H1 (cell line): ENCODE measurements around the gene ZCCHC17. TPM values are rescaled to one million over a fixed set of nuclear protein-coding genes. Genes with fewer than 3 reads are reported as not detected.

Source experiments
- CTCF ChIA-PET: fragments of 300-600 bp; sonication (Branson Sonifier 250); formaldehyde crosslinking; loops from one replicate; lab custom pipeline; 2021; ENCODE audit not compliant: partially characterized antibody; lab: Charles Lee
- POLR2A ChIA-PET: fragments of 300-600 bp; sonication (Branson Sonifier 250); formaldehyde crosslinking; loops from one replicate; lab custom pipeline; 2021; ENCODE audit warnings: inconsistent platforms; ENCODE audit not compliant: partially characterized antibody; lab: Charles Lee
- DNase-seq, 2 experiments: peaks; one replicate each; pipeline versions ENCODE4 v3.0.0 to v3.0.0-alpha.2; 2010 to 2022; ENCODE audit warnings: low spot score in 2 of 2, low read depth in 1 of 2, mixed read lengths in 1 of 2
- FAIRE-seq: peaks from 2 replicates; lab custom pipeline; 2011; peaks lifted over from hg19 to GRCh38; lab: Jason Lieb, UNC
- H2AFZ ChIP-seq: 2 replicates; pipeline ENCODE4 v1.8.1; 2012; ENCODE audit warnings: low read length, inconsistent platforms
- H2AK5ac ChIP-seq: 2 replicates; pipeline ENCODE4 v1.6.1; 2013; ENCODE audit warnings: low read depth, low read length
- H2BK120ac ChIP-seq: replicated peaks from 2 replicates; pipeline ENCODE3; 2013; ENCODE audit warnings: low read depth, low read length, inconsistent platforms
- H2BK12ac ChIP-seq: 2 replicates; pipeline ENCODE4 v1.6.1; 2013; ENCODE audit warnings: low read depth, low read length
- H2BK15ac ChIP-seq: 2 replicates; pipeline ENCODE4 v1.6.1; 2013; ENCODE audit warnings: low read length
- H2BK20ac ChIP-seq: 2 replicates; pipeline ENCODE4 v1.6.1; 2013; ENCODE audit warnings: low read length
- H2BK5ac ChIP-seq: 2 replicates; pipeline ENCODE4 v1.6.1; 2013; ENCODE audit warnings: low read depth, low read length
- H3K14ac ChIP-seq: 2 replicates; pipeline ENCODE4 v1.6.1; 2013; ENCODE audit warnings: inconsistent platforms; ENCODE audit not compliant: insufficient read length
- H3K18ac ChIP-seq: 2 replicates; pipeline ENCODE4 v1.6.1; 2013; ENCODE audit warnings: low read length; ENCODE audit errors: extremely low read depth
- H3K23ac ChIP-seq: 2 replicates; pipeline ENCODE4 v1.6.1; 2013; ENCODE audit warnings: inconsistent platforms; ENCODE audit not compliant: insufficient read length
- H3K23me2 ChIP-seq: 2 replicates; pipeline ENCODE4 v1.6.1; 2013; ENCODE audit warnings: low read depth, low read length
- H3K27ac ChIP-seq: 2 replicates; pipeline ENCODE4 v1.6.1; 2011; ENCODE audit warnings: low read depth, low read length, inconsistent platforms
- H3K27me3 ChIP-seq, 4 experiments: replicated peaks in 1 of 4; 1 replicate in 1 of 4; 2 replicates in 3 of 4; pipeline versions ENCODE4 v1.6.1 to v1.8.1; 2011 to 2013; ENCODE audit warnings: low read length in 3 of 4, mild to moderate bottlenecking in 3 of 4, inconsistent platforms in 2 of 4, mixed read lengths in 2 of 4, moderate library complexity in 1 of 4; ENCODE audit not compliant: control insufficient read depth in 3 of 4, insufficient read depth in 3 of 4; ENCODE audit errors: extremely low read depth in 1 of 4
- H3K36me3 ChIP-seq, 4 experiments: 2 replicates each; pipeline versions ENCODE4 v1.6.1 to v1.8.1; 2011 to 2013; ENCODE audit warnings: mild to moderate bottlenecking in 4 of 4, low read length in 3 of 4, moderate library complexity in 2 of 4, control low read depth in 1 of 4, inconsistent platforms in 1 of 4; ENCODE audit not compliant: insufficient read depth in 4 of 4, control insufficient read depth in 2 of 4
- H3K4ac ChIP-seq: replicated peaks from 2 replicates; pipeline ENCODE3; 2013; ENCODE audit warnings: low read length, low read depth, mixed read lengths, inconsistent platforms; ENCODE audit not compliant: insufficient read length
- H3K4me1 ChIP-seq, 4 experiments: replicated peaks in 1 of 4; 1 replicate in 1 of 4; 2 replicates in 3 of 4; pipeline versions ENCODE4 v1.6.1 to v1.8.1; 2011 to 2013; ENCODE audit warnings: low read length in 3 of 4, inconsistent platforms in 2 of 4, mixed read lengths in 1 of 4; ENCODE audit not compliant: insufficient read depth in 4 of 4, control insufficient read depth in 3 of 4
- H3K4me2 ChIP-seq, 2 experiments: 2 replicates each; pipeline versions ENCODE4 v1.6.1 to v1.8.1; 2011 to 2013; ENCODE audit warnings: low read depth in 2 of 2, low read length in 2 of 2, control low read depth in 1 of 2, inconsistent platforms in 1 of 2, mild to moderate bottlenecking in 1 of 2; ENCODE audit not compliant: insufficient read depth in 1 of 2
- H3K4me3 ChIP-seq, 4 experiments: fragments of 200-600, 300-600 bp in 1 of 4; sonication (generic), shearing (Covaris generic), sonication (Bioruptor Twin) in 1 of 4; 2 replicates each; pipeline versions ENCODE4 v1.5.1 to v1.8.1; 2011 to 2016; ENCODE audit warnings: low read length in 4 of 4, low read depth in 3 of 4, control low read depth in 2 of 4, inconsistent platforms in 2 of 4, mild to moderate bottlenecking in 2 of 4, mixed read lengths in 1 of 4, moderate library complexity in 1 of 4; ENCODE audit not compliant: insufficient read depth in 2 of 4; ENCODE audit errors: extremely low read depth in 1 of 4
- H3K56ac ChIP-seq: replicated peaks from 2 replicates; pipeline ENCODE3; 2013; ENCODE audit warnings: low read depth, mild to moderate bottlenecking, mixed read lengths, low read length, inconsistent platforms; ENCODE audit not compliant: insufficient read length
- H3K79me1 ChIP-seq: 2 replicates; pipeline ENCODE4 v1.6.1; 2013; ENCODE audit warnings: low read depth, low read length, control low read depth
- H3K79me2 ChIP-seq, 2 experiments: 2 replicates each; pipeline versions ENCODE4 v1.6.1 to v1.8.1; 2012 to 2013; ENCODE audit warnings: low read length in 2 of 2, mild to moderate bottlenecking in 2 of 2, inconsistent platforms in 1 of 2; ENCODE audit not compliant: insufficient read depth in 2 of 2, control insufficient read depth in 1 of 2
- H3K9ac ChIP-seq, 4 experiments: replicated peaks in 1 of 4; 1 replicate in 1 of 4; 2 replicates in 3 of 4; pipeline versions ENCODE4 v1.6.1 to v1.8.1; 2011 to 2013; ENCODE audit warnings: low read depth in 3 of 4, low read length in 3 of 4, control low read depth in 2 of 4, mild to moderate bottlenecking in 2 of 4, moderate library complexity in 2 of 4, inconsistent platforms in 1 of 4; ENCODE audit errors: extremely low read depth in 1 of 4
- H3K9me3 ChIP-seq, 2 experiments: 2 replicates each; pipeline versions ENCODE4 v1.6.1 to v1.8.1; 2012 to 2013; ENCODE audit warnings: mild to moderate bottlenecking in 2 of 2, moderate library complexity in 2 of 2, control low read depth in 1 of 2, inconsistent platforms in 1 of 2, low read depth in 1 of 2, low read length in 1 of 2, mixed read lengths in 1 of 2; ENCODE audit not compliant: insufficient read depth in 2 of 2
- H4K20me1 ChIP-seq, 2 experiments: replicated peaks in 1 of 2; 2 replicates each; pipeline versions ENCODE3 to v1.8.1; 2011 to 2013; ENCODE audit warnings: inconsistent platforms in 2 of 2, low read length in 2 of 2, mild to moderate bottlenecking in 1 of 2; ENCODE audit not compliant: insufficient read depth in 2 of 2, control insufficient read depth in 1 of 2
- H4K5ac ChIP-seq: 2 replicates; pipeline ENCODE4 v1.6.1; 2013; ENCODE audit warnings: low read length, low read depth, mixed read lengths, inconsistent platforms; ENCODE audit not compliant: insufficient read length
- H4K8ac ChIP-seq: 2 replicates; pipeline ENCODE4 v1.8.0; 2013; ENCODE audit warnings: mild to moderate bottlenecking, moderate library complexity, low read length, inconsistent platforms; ENCODE audit not compliant: insufficient read depth; ENCODE audit errors: extremely low read depth
- H4K91ac ChIP-seq: replicated peaks from 2 replicates; pipeline ENCODE3; 2013; ENCODE audit warnings: low read length, mixed read lengths, inconsistent platforms; ENCODE audit not compliant: insufficient read length
- ATF2 ChIP-seq: IDR thresholded peaks from 2 replicates; pipeline ENCODE4 v1.6.1; 2012; ENCODE audit warnings: low read length, inconsistent platforms
- CBX8 ChIP-seq: fragments of 300-800, 300-1000 bp; sonication (generic); IDR thresholded peaks from 2 replicates; pipeline ENCODE4 v1.7.1; 2016; ENCODE audit warnings: low read depth, low read length, borderline replicate concordance
- CEBPB ChIP-seq: IDR thresholded peaks from 2 replicates; pipeline ENCODE4 v1.6.1; 2012; ENCODE audit warnings: low read depth, low read length
- EGR1 ChIP-seq: IDR thresholded peaks from 2 replicates; pipeline ENCODE4 v1.6.1; 2011; ENCODE audit warnings: low read depth, low read length, borderline replicate concordance
- EP300 ChIP-seq, 2 experiments: IDR thresholded peaks; 1 replicate in 1 of 2; 2 replicates in 1 of 2; pipeline ENCODE4 v1.6.1; 2011 to 2012; ENCODE audit warnings: low read depth in 2 of 2, low read length in 2 of 2, mild to moderate bottlenecking in 2 of 2, borderline replicate concordance in 1 of 2, inconsistent platforms in 1 of 2, moderate library complexity in 1 of 2
- EZH2 ChIP-seq: fragments of 200-600 bp; sonication (generic); IDR thresholded peaks from 2 replicates; pipeline ENCODE4 v1.7.1; 2012; ENCODE audit warnings: low read depth, mild to moderate bottlenecking, moderate library complexity, low read length, inconsistent platforms; ENCODE audit not compliant: severe bottlenecking
- GABPA ChIP-seq: IDR thresholded peaks from 2 replicates; pipeline ENCODE4 v1.6.1; 2011; ENCODE audit warnings: mild to moderate bottlenecking, low read length, moderate library complexity, borderline replicate concordance; ENCODE audit not compliant: insufficient read depth
- JUN ChIP-seq: IDR thresholded peaks from 2 replicates; pipeline ENCODE4 v1.6.1; 2011; ENCODE audit warnings: low read depth, mild to moderate bottlenecking, improper control_type of control experiment, low read length
- KDM5A ChIP-seq: fragments of 200-600 bp; IDR thresholded peaks from 2 replicates; pipeline ENCODE4 v1.7.1; 2012; ENCODE audit warnings: mild to moderate bottlenecking, low read length, inconsistent platforms, mixed read lengths
- MAFK ChIP-seq: IDR thresholded peaks from 2 replicates; pipeline ENCODE4 v1.6.1; 2012; ENCODE audit warnings: low read depth, mild to moderate bottlenecking, improper control_type of control experiment, low read length
- NRF1 ChIP-seq: IDR thresholded peaks from 2 replicates; pipeline ENCODE4 v1.6.1; 2011; ENCODE audit warnings: mild to moderate bottlenecking, low read depth, low read length, improper control_type of control experiment
- POLR2AphosphoS5 ChIP-seq: IDR thresholded peaks from 2 replicates; pipeline ENCODE4 v1.6.1; 2011; ENCODE audit warnings: low read depth, low read length
- TAF1 ChIP-seq: IDR thresholded peaks from 2 replicates; pipeline ENCODE4 v1.6.1; 2011; ENCODE audit warnings: mild to moderate bottlenecking, low read depth, low read length
- WGBS, 2 experiments: shearing (Covaris generic) in 1 of 2; methylation state at CpG; one replicate each; pipeline versions ENCODE4 v1.1.6 to v1.1.7; 2013 to 2015; ENCODE audit warnings: low lambda C conversion rate in 2 of 2, mixed read lengths in 2 of 2, inconsistent platforms in 1 of 2, low coverage in 1 of 2, missing lambda C conversion rate in 1 of 2; ENCODE audit not compliant: insufficient replicate concordance in 2 of 2, insufficient coverage in 1 of 2, insufficient read length in 1 of 2; ENCODE audit errors: extremely low coverage in 1 of 2, missing lambda C conversion rate in 1 of 2; 5-methylcytosine and 5-hydroxymethylcytosine counted together
- polyA plus RNA-seq, 7 experiments: library from polyadenylated mRNA; depleted of rRNA in 3 of 7; stranded (reverse) in 5 of 7; unstranded in 2 of 7; fragments of >200 nt in 5 of 7; fragments of 200-250 nt in 2 of 7; gene quantifications; 1 replicate in 5 of 7; 2 replicates in 1 of 7; 4 replicates in 1 of 7; pipeline versions ENCODE4 v1.2.1 to v1.2.3, GENCODE V29; 2011 to 2013; ENCODE audit warnings: missing spikeins in 2 of 7, mixed read lengths in 2 of 7
- total RNA-seq: library from RNA; stranded (reverse); fragmentation: NEBNext Ultra II Directional; extraction: Animal tissue kit (Norgen Biotek cat#: 25700); gene quantifications from 2 replicates; pipeline ENCODE4 v1.2.1, GENCODE V29; 2021

ZCCHC17 gene
- total and polyA plus RNA-seq, 2 of the 8 experiments (the other 6 are each of a cell fraction or from before 2014, with no cell fraction given), result 51.6 to 59.3 TPM

DNA sequence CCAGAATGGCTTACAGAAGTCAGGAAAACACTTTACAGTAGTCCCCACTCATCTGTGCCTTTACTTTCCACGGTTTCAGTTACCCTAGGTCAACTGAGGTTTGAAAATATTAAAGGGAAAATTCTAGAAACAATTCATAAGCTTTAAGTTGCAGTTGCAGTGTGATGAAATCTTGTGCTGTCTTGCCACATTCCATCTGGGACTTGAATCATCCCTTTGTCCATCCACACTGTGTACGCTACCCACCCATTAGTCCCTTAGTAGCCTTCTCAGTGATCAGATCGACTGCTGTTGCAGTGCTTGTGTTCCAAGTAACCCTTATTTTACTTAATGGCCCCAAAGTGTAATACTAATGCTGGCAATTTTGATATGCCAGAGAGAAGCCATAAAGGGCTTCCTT, 30.5 kb downstream of the ZCCHC17 start:
- no peak for DNase-seq
- Histone ChIP-seq H3K79me1 (no peaks in the 10 kb centered on the region), H2BK20ac (no peak overlapping the region), H3K56ac (no peak overlapping the region), H4K20me1 (peaks cover 0 to 1% of the 10 kb centered on the region in 2 experiments), H2BK15ac (no peak overlapping the region), H3K14ac (no peak overlapping the region), H2BK120ac (no peak overlapping the region), H4K5ac (no peak overlapping the region), H3K4me2 (no peak overlapping the region), H2AK5ac (no peak overlapping the region), H3K4ac (no peak overlapping the region), H3K4me1 (no peaks in the 10 kb centered on the region; a peak in 1 of 7 replicates), H3K4me3 (no peak overlapping the region), H3K18ac (no peak overlapping the region), H3K79me2 (no peaks in the 10 kb centered on the region), H2BK12ac (no peak overlapping the region), H3K27me3 (no peaks in the 10 kb centered on the region), H3K9ac (no peak overlapping the region), H4K91ac (no peak overlapping the region), H3K36me3 (peaks cover 0 to 7% (median 0%) of the 10 kb centered on the region in 4 experiments; a peak in 2 of 8 replicates), H3K23me2 (no peaks in the 10 kb centered on the region), H4K8ac (no peak overlapping the region), H3K27ac (no peak overlapping the region), H3K9me3 (no peaks in the 10 kb centered on the region), H2AFZ (no peak overlapping the region), H2BK5ac (no peak overlapping the region), H3K23ac (no peak overlapping the region)
- POLR2A ChIA-PET, result interaction anchor here (1.0 to 3.2 kb wide), 3 partner anchors 15 to 31 kb away, joined by 4 to 10 read pairs (median 4); partner anchors contain the start of genes SNRNP40 and ZCCHC17
- CTCF ChIA-PET, result interaction anchor here (0.6 to 3.0 kb wide), 10 partner anchors 12 to 181 kb away, joined by 3 to 9 read pairs (median 4); no protein-coding TSS in a partner anchor
- FAIRE-seq, result no peak
- 85% methylated on average over 3 of the region's 3 CpGs; no CpG with 5 or more reads in 1 of the 2 experiments for WGBS, 2 experiments
- TF ChIP-seq CBX8 (no peak), TAF1 (no peak), GABPA (no peak), EP300 (IDR thresholded peaks at IDR 0.05; ENCODE audit: borderline replicate concordance in 1 of 2, low read depth in 2 of 2, low read length in 2 of 2) (no peak), EZH2 (no peak), EGR1 (no peak), CEBPB (no peak), ATF2 (no peak), POLR2AphosphoS5 (no peak), JUN (no peak), KDM5A (no peak), NRF1 (no peak), MAFK (no peak)
